ENCODE data around the gene OTC. TPM values are rescaled to one million over a fixed set of nuclear protein-coding genes. Genes with fewer than 3 reads are reported as not detected.

The OTC gene
- total RNA-seq, 2 experiments from 2014 or later: 0.23 TPM; not detected in 1

- no peak for DNase-seq
- Mint-ChIP-seq H3K27ac (no peak overlapping the region), H3K4me3 (no peak overlapping the region), H3K27me3 (no peaks in the 10 kb centered on the region), H3K9me3 (no peaks in the 10 kb centered on the region), H3K36me3 (ENCODE audit: low read depth) (peaks cover 3% of the 10 kb centered on the region), H3K4me1 (ENCODE audit: low read depth) (no peaks in the 10 kb centered on the region)
- ChIA-PET CTCF (no interaction called here), POLR2A (no interaction called here)
- ATAC-seq: no peak
- intact Hi-C loops (cut with micrococcal nuclease): no loop called here
- TF ChIP-seq CTCF (IDR thresholded peaks at IDR 0.05): no peak
Observed at GRCh38 chrX:38313190-38313589, 39.2 kb upstream of the OTC start.

GRCh38 chrX:38315186-38315585 is 37.2 kb upstream of the OTC start:
- Mint-ChIP-seq H3K4me1 (ENCODE audit: low read depth) (no peaks in the 10 kb centered on the region), H3K4me3 (no peak overlapping the region), H3K36me3 (ENCODE audit: low read depth) (peaks cover 3% of the 10 kb centered on the region), H3K9me3 (no peaks in the 10 kb centered on the region), H3K27ac (no peak overlapping the region), H3K27me3 (no peaks in the 10 kb centered on the region)
- DNase-seq (no peak), ATAC-seq (no peak)
- CTCF ChIA-PET: no interaction called here
- intact Hi-C loops (cut with micrococcal nuclease): no loop called here
- POLR2A ChIA-PET: no interaction called here
- TF ChIP-seq CTCF (IDR thresholded peaks at IDR 0.05): no peak

GRCh38 chrX:38318196-38318595 is 34.2 kb upstream of the OTC start:
- intact Hi-C loops (cut with micrococcal nuclease): no loop called here
- Mint-ChIP-seq H3K9me3 (no peaks in the 10 kb centered on the region), H3K27ac (no peak overlapping the region), H3K36me3 (ENCODE audit: low read depth) (peaks cover 3% of the 10 kb centered on the region), H3K4me3 (no peak overlapping the region), H3K4me1 (ENCODE audit: low read depth) (no peaks in the 10 kb centered on the region), H3K27me3 (no peaks in the 10 kb centered on the region)
- TF ChIP-seq CTCF (IDR thresholded peaks at IDR 0.05): no peak
- no peak for ATAC-seq
- ChIA-PET CTCF (interaction anchor here (1.4 kb wide), 1 partner anchor 14 kb away, joined by 3 read pairs; no protein-coding TSS in a partner anchor), POLR2A (interaction anchor here (2.4 kb wide), 1 partner anchor 9 kb away, joined by 9 read pairs; the partner anchor contains the start of gene RPGR)
- DNase-seq: no peak

- Mint-ChIP-seq H3K36me3 (ENCODE audit: low read depth) (peaks cover 3% of the 10 kb centered on the region), H3K9me3 (no peaks in the 10 kb centered on the region), H3K4me3 (no peak overlapping the region), H3K27me3 (no peaks in the 10 kb centered on the region), H3K4me1 (ENCODE audit: low read depth) (no peaks in the 10 kb centered on the region), H3K27ac (no peak overlapping the region)
- POLR2A ChIA-PET: interaction anchor here (0.6 to 2.4 kb wide), 2 partner anchors 8 to 114 kb away, joined by 3 to 9 read pairs; partner anchors contain the start of gene RPGR
- intact Hi-C loops (cut with micrococcal nuclease): no loop called here
- no peak for TF ChIP-seq CTCF (IDR thresholded peaks at IDR 0.05)
- DNase-seq: no peak
- ATAC-seq: no peak
- CTCF ChIA-PET: interaction anchor here (1.4 kb wide), 1 partner anchor 15 kb away, joined by 3 read pairs; no protein-coding TSS in a partner anchor
Observed at GRCh38 chrX:38318606-38319005, 33.8 kb upstream of the OTC start.

GRCh38 chrX:38320819-38321218 is 31.6 kb upstream of the OTC start:
- CTCF ChIA-PET: no interaction called here
- Mint-ChIP-seq H3K27me3 (no peaks in the 10 kb centered on the region), H3K9me3 (no peaks in the 10 kb centered on the region), H3K36me3 (ENCODE audit: low read depth) (no peaks in the 10 kb centered on the region), H3K4me1 (ENCODE audit: low read depth) (peaks cover 4% of the 10 kb centered on the region), H3K4me3 (no peak overlapping the region), H3K27ac (no peak overlapping the region)
- DNase-seq: no peak
- no peak for ATAC-seq
- intact Hi-C loops (cut with micrococcal nuclease): loop anchor here (10.0 kb wide), 1 partner anchor 396 kb away; no protein-coding TSS in a partner anchor
- POLR2A ChIA-PET: no interaction called here
- TF ChIP-seq CTCF (IDR thresholded peaks at IDR 0.05): no peak
